K562 (cell line): Measurements from ENCODE around the gene C17orf113. TPM values are rescaled to one million over a fixed set of nuclear protein-coding genes. Genes with fewer than 3 reads are reported as not detected.

Source experiments
- ATAC-seq: fragments of 200-7000 bp; cut with Tn5 transposase; 3 replicates; pipeline ENCODE4 v1.9.1; 2020; ENCODE audit warnings: moderate library complexity
- BruUV-seq: library from RNA; stranded (reverse); fragments of 400-500 nt; replicated peaks from 2 replicates; lab custom pipeline; 2021; lab: Mats Ljungman, UMichigan
- CTCF ChIA-PET: fragments of 300-600 bp; formaldehyde crosslinking; extraction: SDS; loops from one replicate; lab custom pipeline; 2021; ENCODE audit warnings: low intra/inter-chr PET ratio; lab: Yijun Ruan, JAX
- POLR2A ChIA-PET: fragments of 300-600, 350-650 bp; sonication (Branson Sonifier 250); formaldehyde crosslinking; extraction: SDS; loops from one replicate; lab custom pipeline; 2021; ENCODE audit warnings: antibody characterized with exemption, inconsistent platforms; lab: Yijun Ruan, JAX
- DNase-seq, 4 experiments: peaks; one replicate each; pipeline versions ENCODE4 v3.0.0 to v3.0.0-alpha.2; 2011 to 2018; ENCODE audit warnings: low spot score in 3 of 4, mixed read lengths in 3 of 4; ENCODE audit errors: extremely low read depth in 1 of 4
- FAIRE-seq: peaks from 2 replicates; lab custom pipeline; 2011; peaks lifted over from hg19 to GRCh38; lab: Jason Lieb, UNC
- H2AFZ ChIP-seq: 2 replicates; pipeline ENCODE4 v1.6.0; 2011; ENCODE audit warnings: low read depth, low read length, control low read depth, inconsistent platforms
- H3K27ac ChIP-seq: fragments of 200-600 bp; 3 replicates; pipeline ENCODE4 v1.8.0; 2011; ENCODE audit warnings: low read depth, mild to moderate bottlenecking, control low read depth, inconsistent platforms, low read length, moderate library complexity, mixed read lengths; ENCODE audit errors: extremely low read depth
- H3K27me3 ChIP-seq, 2 experiments: fragments of 300-600 bp in 1 of 2; 2 replicates in 1 of 2; 3 replicates in 1 of 2; pipeline versions ENCODE4 v1.6.0 to v1.8.0; 2011; ENCODE audit warnings: inconsistent platforms in 2 of 2, low read length in 2 of 2, mild to moderate bottlenecking in 1 of 2, mixed read lengths in 1 of 2, moderate library complexity in 1 of 2; ENCODE audit not compliant: control insufficient read depth in 2 of 2, insufficient read depth in 2 of 2
- H3K36me3 ChIP-seq: fragments of 300-600 bp; 3 replicates; pipeline ENCODE4 v1.8.0; 2011; ENCODE audit warnings: mild to moderate bottlenecking, low read length, inconsistent platforms; ENCODE audit not compliant: control insufficient read depth, insufficient read depth
- H3K4me1 ChIP-seq, 2 experiments: fragments of 200-600 bp in 1 of 2; replicated peaks in 1 of 2; 2 replicates in 1 of 2; 3 replicates in 1 of 2; pipeline versions ENCODE4 v1.5.1 to v1.8.0; 2011; ENCODE audit warnings: inconsistent platforms in 2 of 2, low read length in 2 of 2, mild to moderate bottlenecking in 1 of 2, mixed read lengths in 1 of 2, moderate library complexity in 1 of 2; ENCODE audit not compliant: control insufficient read depth in 2 of 2, insufficient read depth in 2 of 2
- H3K4me2 ChIP-seq: 2 replicates; pipeline ENCODE4 v1.6.1; 2011; ENCODE audit warnings: low read length, control low read depth, inconsistent platforms, mixed read lengths; ENCODE audit not compliant: insufficient read depth
- H3K4me3 ChIP-seq: fragments of 200-600 bp; sonication (generic), shearing (Covaris generic); 2 replicates; pipeline ENCODE4 v1.5.1; 2016; ENCODE audit warnings: control low read depth, inconsistent platforms
- H3K79me2 ChIP-seq: fragments of 200-600 bp; 3 replicates; pipeline ENCODE4 v1.8.0; 2011; ENCODE audit warnings: low read length, inconsistent platforms; ENCODE audit not compliant: control insufficient read depth, insufficient read depth
- H3K9ac ChIP-seq, 2 experiments: 2 replicates each; pipeline versions ENCODE4 v1.6.0 to v1.6.1; 2011; ENCODE audit warnings: low read depth in 2 of 2, low read length in 2 of 2, control low read depth in 1 of 2, inconsistent platforms in 1 of 2, mild to moderate bottlenecking in 1 of 2, mixed read lengths in 1 of 2; ENCODE audit not compliant: insufficient read depth in 1 of 2
- H3K9me1 ChIP-seq: one replicate; pipeline ENCODE4 v1.6.0; 2011; ENCODE audit warnings: inconsistent platforms, mild to moderate bottlenecking, low read length, moderate library complexity; ENCODE audit not compliant: control insufficient read depth, insufficient read depth
- H3K9me3 ChIP-seq: replicated peaks from 2 replicates; pipeline ENCODE4 v1.5.1; 2011; ENCODE audit warnings: low read depth, low read length, inconsistent platforms; ENCODE audit not compliant: control insufficient read depth, insufficient read depth
- H4K20me1 ChIP-seq: replicated peaks from 2 replicates; pipeline ENCODE4 v1.6.1; 2011; ENCODE audit warnings: low read length, inconsistent platforms, mixed read lengths; ENCODE audit not compliant: control insufficient read depth, insufficient read depth
- CEBPZ ChIP-seq: fragments of 150-350 bp; IDR thresholded peaks from 2 replicates; pipeline ENCODE4 v1.6.1; 2014; ENCODE audit warnings: low read depth, mild to moderate bottlenecking, low read length, borderline replicate concordance
- EGR1 ChIP-seq: fragments of 450-650 bp; conservative IDR thresholded peaks from 2 replicates; pipeline ENCODE4 v1.6.1; 2017; ENCODE audit warnings: mild to moderate bottlenecking
- KAT2B ChIP-seq: IDR thresholded peaks from one replicate; pipeline ENCODE4 v1.6.1; 2012; ENCODE audit warnings: low read depth, mild to moderate bottlenecking, control low read depth, inconsistent platforms, low read length, moderate library complexity
- SMAD3 ChIP-seq: fragments of 450-650 bp; formaldehyde crosslinking; conservative IDR thresholded peaks from 2 replicates; pipeline ENCODE4 v1.4.0; 2020; ENCODE audit warnings: mild to moderate bottlenecking
- TCFL5 ChIP-seq: fragments of 250-450 bp; sonication (Bioruptor Pico); conservative IDR thresholded peaks from 2 replicates; pipeline ENCODE4 v1.6.1; 2021; ENCODE audit warnings: mild to moderate bottlenecking, moderate library complexity, matching md5 sums
- ZBTB7A ChIP-seq: IDR thresholded peaks from 2 replicates; pipeline ENCODE4 v1.6.1; 2011; ENCODE audit warnings: low read depth, mild to moderate bottlenecking, low read length, moderate library complexity, borderline replicate concordance; ENCODE audit not compliant: control insufficient read depth
- ZBTB8A ChIP-seq: fragments of 450-650 bp; IDR thresholded peaks from 2 replicates; pipeline ENCODE4 v1.6.1; 2018; ENCODE audit warnings: mild to moderate bottlenecking, moderate library complexity; ENCODE audit not compliant: partially characterized antibody
- ZNF121 ChIP-seq: sonication (generic); formaldehyde crosslinking; conservative IDR thresholded peaks from 2 replicates; pipeline ENCODE4 v1.8.0; 2022; ENCODE audit warnings: missing genetic modification reagents
- WGBS: fragments of 100-300 bp; shearing (Covaris generic); methylation state at CpG from one replicate; pipeline ENCODE4 v1.1.6; 2016; ENCODE audit warnings: low coverage, mixed read lengths; ENCODE audit not compliant: insufficient coverage; ENCODE audit errors: missing lambda C conversion rate; 5-methylcytosine and 5-hydroxymethylcytosine counted together
- in situ Hi-C: fragments of 300-500 bp; cut with MboI; formaldehyde crosslinking; loops from 4 replicates; pipeline ENCODE4 v1.15.0; 2018; ENCODE audit warnings: inconsistent platforms, mixed read lengths
- intact Hi-C: fragments of 100-400 bp; cut with micrococcal nuclease; formaldehyde crosslinking; loops from 2 replicates; pipeline ENCODE4 v1.14.2; 2022
- polyA plus RNA-seq, 8 experiments: library from polyadenylated mRNA; depleted of rRNA in 4 of 8; stranded (reverse) in 5 of 8; unstranded in 3 of 8; fragments of >200 nt; fragmentation: Nextera tagmentation in 2 of 8; fragmentation: Illumina TruSeq in 1 of 8; extraction: Ambion mirVana in 2 of 8; extraction: Trizol in 1 of 8; gene quantifications; 2 replicates each; pipeline versions ENCODE4 v1.2.1 to v1.2.3, GENCODE V29; 2011 to 2014; ENCODE audit warnings: inconsistent platforms in 1 of 8, missing spikeins in 1 of 8
- total RNA-seq, 7 experiments: library from RNA; depleted of rRNA in 6 of 7; stranded (reverse); fragments of >200 nt in 6 of 7; fragmentation: Illumina TruSeq in 2 of 7; extraction: Trizol in 2 of 7; gene quantifications; 2 replicates each; pipeline versions ENCODE4 v1.2.1 to v1.2.3, GENCODE V29; 2011 to 2021; ENCODE audit warnings: low replicate concordance in 1 of 7
- TF ChIP-seq, protein P1 (sequence below): fragments of 250-450 bp; sonication (Bioruptor Pico); IDR thresholded peaks from 2 replicates; pipeline ENCODE4 v1.4.0; 2020

C17orf113 gene
- total and polyA plus RNA-seq, 9 of the 15 experiments (the other 6 are each of a cell fraction or from before 2014, with no cell fraction given), result 0.10 to 1.2 (median 0.31) TPM

- Histone ChIP-seq H2AFZ (peak overlapping the region; percentile 77; the same call in 1 of the 2 replicates), H3K4me2 (peak overlapping the region; percentile 46), H3K9ac (peak overlapping the region in 1 of 2 experiments; percentile 83; a peak in 2 of 4 replicates), H3K9me3 (no peaks in the 10 kb centered on the region), H3K79me2 (no peaks in the 10 kb centered on the region), H3K4me3 (peak overlapping the region; percentile 34), H3K9me1 (no peaks in the 10 kb centered on the region), H3K27me3 (peaks cover 8 to 33% of the 10 kb centered on the region in 2 experiments; a peak in 4 of 5 replicates), H3K27ac (no peak overlapping the region), H3K4me1 (peaks cover 2 to 14% of the 10 kb centered on the region in 2 experiments; a peak in 4 of 5 replicates), H4K20me1 (0 out of 2 replicates have a peak, but pooled peaks cover 4% of the 10 kb centered on the region), H3K36me3 (no peaks in the 10 kb centered on the region)
- no peak for FAIRE-seq
- peak; percentile 87 for ATAC-seq
- intact Hi-C loops, result no loop called here
- ChIA-PET CTCF (no interaction called here), POLR2A (interaction anchor here (0.6 to 1.3 kb wide), 3 partner anchors 15 to 58 kb away, joined by 3 to 4 read pairs (median 3); no protein-coding TSS in a partner anchor)
- 9% methylated on average over 46 of the region's 67 CpGs for WGBS
- in situ Hi-C loops, result no loop called here
- BruUV-seq, result no TSS peak
- DNase-seq, result peak; percentile 41 to 77 (median 62)
- TF ChIP-seq TCFL5 (CRISPR knock-in tag), result no peak
- TF ChIP-seq EGR1, result 0 out of 2 replicates have a peak, but pooled peaks have one; percentile 22
- TF ChIP-seq CEBPZ, result no peak
- TF ChIP-seq, protein P1, sequence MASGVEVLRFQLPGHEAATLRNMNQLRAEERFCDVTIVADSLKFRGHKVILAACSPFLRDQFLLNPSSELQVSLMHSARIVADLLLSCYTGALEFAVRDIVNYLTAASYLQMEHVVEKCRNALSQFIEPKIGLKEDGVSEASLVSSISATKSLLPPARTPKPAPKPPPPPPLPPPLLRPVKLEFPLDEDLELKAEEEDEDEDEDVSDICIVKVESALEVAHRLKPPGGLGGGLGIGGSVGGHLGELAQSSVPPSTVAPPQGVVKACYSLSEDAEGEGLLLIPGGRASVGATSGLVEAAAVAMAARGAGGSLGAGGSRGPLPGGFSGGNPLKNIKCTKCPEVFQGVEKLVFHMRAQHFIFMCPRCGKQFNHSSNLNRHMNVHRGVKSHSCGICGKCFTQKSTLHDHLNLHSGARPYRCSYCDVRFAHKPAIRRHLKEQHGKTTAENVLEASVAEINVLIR, result no peak
- TF ChIP-seq ZBTB7A, result peak; percentile 42; the same call in 1 of the 2 replicates
- no peak for TF ChIP-seq SMAD3
- no peak for TF ChIP-seq KAT2B
- no peak for TF ChIP-seq ZNF121 (CRISPR knock-in tag)
- TF ChIP-seq ZBTB8A, result no peak
Measured at GRCh38 chr17:42072323-42073187, 22.2 kb upstream of the C17orf113 start.
